GM13977 (cell line): ENCODE results near the gene DOP1A.
A peak's percentile ranks its signal among the peaks of the same experiment; 100 is the strongest.

Experiments used
- DNase-seq: peaks from one replicate; pipeline ENCODE4 v3.0.0; 2012; ENCODE audit warnings: low spot score
- in situ Hi-C: fragments of 300-500 bp; cut with MboI; formaldehyde crosslinking; loops from one replicate; pipeline ENCODE4 v1.12.0; 2022; ENCODE audit warnings: low sequenced_read_pairs, low pct_unique_long_range_greater_than_20kb, mixed read lengths, inconsistent platforms; ENCODE audit not compliant: unreplicated experiment
- TF ChIP-seq, protein P1 (sequence below): IDR thresholded peaks from 2 replicates; pipeline ENCODE4 v1.5.1; 2012; ENCODE audit warnings: mild to moderate bottlenecking, control low read depth; ENCODE audit not compliant: insufficient read depth; ENCODE audit errors: extremely low read depth, missing control alignments

Gene DOP1A

DNA sequence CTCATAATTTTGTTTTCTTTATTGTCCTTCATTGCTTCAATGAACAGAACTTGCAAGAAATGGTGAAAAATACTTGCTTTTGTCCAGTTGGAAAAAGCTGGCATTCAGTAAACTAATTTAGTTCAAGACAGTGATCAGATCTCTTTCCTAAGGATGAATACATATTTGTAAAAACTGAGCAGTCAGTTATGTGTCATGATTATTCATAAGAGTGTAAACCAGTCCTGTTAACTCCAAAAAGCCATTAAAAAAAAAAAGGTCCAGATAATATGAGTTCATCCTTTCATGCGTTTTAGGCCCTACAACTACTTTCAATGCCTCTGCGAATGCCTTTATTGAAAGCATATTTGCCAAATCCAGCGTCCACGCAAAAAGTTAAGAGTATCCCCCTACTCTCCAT is 125.0 kb downstream of the DOP1A start:
- DNase-seq = no peak
- in situ Hi-C loops = no loop called here
- TF ChIP-seq, protein P1, sequence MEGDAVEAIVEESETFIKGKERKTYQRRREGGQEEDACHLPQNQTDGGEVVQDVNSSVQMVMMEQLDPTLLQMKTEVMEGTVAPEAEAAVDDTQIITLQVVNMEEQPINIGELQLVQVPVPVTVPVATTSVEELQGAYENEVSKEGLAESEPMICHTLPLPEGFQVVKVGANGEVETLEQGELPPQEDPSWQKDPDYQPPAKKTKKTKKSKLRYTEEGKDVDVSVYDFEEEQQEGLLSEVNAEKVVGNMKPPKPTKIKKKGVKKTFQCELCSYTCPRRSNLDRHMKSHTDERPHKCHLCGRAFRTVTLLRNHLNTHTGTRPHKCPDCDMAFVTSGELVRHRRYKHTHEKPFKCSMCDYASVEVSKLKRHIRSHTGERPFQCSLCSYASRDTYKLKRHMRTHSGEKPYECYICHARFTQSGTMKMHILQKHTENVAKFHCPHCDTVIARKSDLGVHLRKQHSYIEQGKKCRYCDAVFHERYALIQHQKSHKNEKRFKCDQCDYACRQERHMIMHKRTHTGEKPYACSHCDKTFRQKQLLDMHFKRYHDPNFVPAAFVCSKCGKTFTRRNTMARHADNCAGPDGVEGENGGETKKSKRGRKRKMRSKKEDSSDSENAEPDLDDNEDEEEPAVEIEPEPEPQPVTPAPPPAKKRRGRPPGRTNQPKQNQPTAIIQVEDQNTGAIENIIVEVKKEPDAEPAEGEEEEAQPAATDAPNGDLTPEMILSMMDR = no peak

DNA sequence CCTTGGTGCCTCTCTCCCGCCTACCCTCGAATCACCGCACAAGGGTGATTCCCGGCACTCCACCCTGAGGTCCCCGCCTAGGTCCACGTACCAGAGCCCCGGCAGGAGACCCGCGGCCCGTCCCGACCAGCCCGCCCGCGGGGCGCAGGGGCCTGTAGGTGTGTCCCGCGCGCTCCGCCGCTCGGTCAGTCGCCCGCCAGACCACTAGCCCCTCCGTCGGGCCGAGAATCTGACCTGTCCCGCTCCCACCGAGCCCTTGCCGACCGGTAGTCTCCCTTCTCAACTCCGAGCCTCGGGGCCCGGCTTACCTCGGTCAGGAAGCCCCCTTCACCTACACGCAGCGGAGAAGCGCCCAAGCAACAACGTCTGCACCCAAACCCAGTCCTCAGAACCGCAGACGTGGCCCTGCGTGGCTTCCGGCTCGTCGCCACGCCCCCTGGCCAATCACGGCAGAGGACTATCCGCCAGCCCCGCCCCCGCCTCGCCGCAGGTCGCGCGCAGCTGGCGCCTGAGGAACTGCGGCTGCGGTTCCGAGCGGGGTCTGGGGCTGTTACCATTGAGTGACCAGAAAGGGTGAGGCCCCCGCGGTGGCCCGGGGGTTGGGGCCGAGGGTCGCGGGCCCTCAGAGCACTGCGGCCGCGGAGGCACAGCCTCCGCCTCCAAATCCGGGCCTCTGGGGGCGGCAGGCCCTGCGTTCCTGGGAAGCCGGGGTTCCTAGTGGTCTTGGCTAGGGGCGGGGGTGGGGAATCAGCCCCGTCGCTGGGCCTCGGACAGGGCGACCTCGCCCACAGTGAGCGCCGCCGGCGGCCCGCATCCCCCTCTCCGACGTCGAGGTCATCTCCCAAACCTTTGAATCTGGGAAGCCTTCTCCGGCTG is 125.6 kb downstream of the DOP1A start, which contains the start of the genes PGM3 and RWDD2A:
Gene PGM3 (minus strand): TSS at position 395 of the 876 bp plus-strand sequence. CDS start 2,253 bp downstream, outside the sequence.
Gene RWDD2A (plus strand): TSS at position 487 of the 876 bp plus-strand sequence. CDS start 1,095 bp downstream, outside the sequence.
- TF ChIP-seq, protein P1 = no peak
- peak; percentile 99 for DNase-seq
- in situ Hi-C loops = no loop called here

- TF ChIP-seq, protein P1 = no peak
- DNase-seq = peak; percentile 44
- in situ Hi-C loops = no loop called here
Observed at GRCh38 chr6:83193747-83194566, 126.5 kb downstream of the DOP1A start.

GRCh38 chr6:83198486-83199172 is 131.2 kb downstream of the DOP1A start:
- in situ Hi-C loops = no loop called here
- DNase-seq = no peak
- TF ChIP-seq, protein P1 = no peak

- DNase-seq = no peak
- TF ChIP-seq, protein P1 = no peak
- in situ Hi-C loops = no loop called here
Observed at GRCh38 chr6:83199173-83199862, 131.8 kb downstream of the DOP1A start.
